ENCODE data around the gene CYBC1. TPM values are rescaled to one million over a fixed set of nuclear protein-coding genes. Genes with fewer than 3 reads are reported as not detected.
A peak's percentile ranks its signal among the peaks of the same experiment; 100 is the strongest.

Gene CYBC1
- total and polyA plus RNA-seq, 2 of the 8 experiments (the other 6 are each of a cell fraction or from before 2014, with no cell fraction given): 74.6 to 81.4 TPM

DNA sequence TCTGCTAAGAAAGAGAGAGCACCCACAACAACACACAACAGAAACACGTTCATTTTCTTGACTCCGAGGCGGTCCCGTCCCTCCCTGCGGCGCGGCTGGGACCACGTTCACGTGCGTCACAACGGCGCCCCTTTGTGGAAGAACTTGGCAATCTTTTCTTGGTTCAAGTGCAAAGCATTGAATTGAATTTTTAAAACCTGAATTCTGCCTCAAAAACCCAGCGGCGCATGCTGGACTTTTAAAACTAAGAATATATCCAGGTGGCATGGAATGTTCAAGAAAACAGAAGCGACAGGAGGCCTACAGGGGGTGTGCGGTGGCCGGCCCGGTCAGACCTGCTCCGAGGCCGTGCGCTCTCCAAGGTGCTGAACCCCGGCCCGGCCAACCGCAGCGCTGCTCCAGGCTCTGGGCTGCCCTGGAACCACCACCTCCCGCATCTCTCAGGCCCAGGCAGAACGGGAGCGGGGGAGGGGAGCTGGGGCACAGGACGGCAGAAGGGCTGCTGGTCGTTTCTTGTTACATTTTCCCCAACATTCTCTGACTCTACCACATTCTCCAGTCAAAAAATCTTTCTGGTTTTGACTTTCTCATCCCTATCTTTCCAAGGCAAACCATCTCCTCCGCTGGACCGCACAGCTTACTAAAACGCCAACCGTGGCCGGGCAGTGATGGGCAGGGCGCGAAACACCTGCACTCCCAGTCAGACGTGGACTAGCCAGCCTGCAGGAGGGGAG lies 35.8 kb downstream of the CYBC1 start (continued):
- TF ChIP-seq ASH2L (IDR thresholded peaks at IDR 0.05; ENCODE audit: low read length): peak; percentile 25
- TF ChIP-seq PHF8 (conservative IDR thresholded peaks at IDR 0.05; ENCODE audit: low read depth, low read length): no peak
- TF ChIP-seq, protein P1, sequence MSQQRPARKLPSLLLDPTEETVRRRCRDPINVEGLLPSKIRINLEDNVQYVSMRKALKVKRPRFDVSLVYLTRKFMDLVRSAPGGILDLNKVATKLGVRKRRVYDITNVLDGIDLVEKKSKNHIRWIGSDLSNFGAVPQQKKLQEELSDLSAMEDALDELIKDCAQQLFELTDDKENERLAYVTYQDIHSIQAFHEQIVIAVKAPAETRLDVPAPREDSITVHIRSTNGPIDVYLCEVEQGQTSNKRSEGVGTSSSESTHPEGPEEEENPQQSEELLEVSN (IDR thresholded peaks at IDR 0.05): no peak
- TF ChIP-seq TAF7 (optimal IDR thresholded peaks at IDR 0.05; ENCODE audit: borderline replicate concordance, low read depth, low read length): peak; percentile 35
- 0 out of 2 replicates have a peak, but pooled peaks have one; percentile 24 for TF ChIP-seq SP1 (IDR thresholded peaks at IDR 0.05; ENCODE audit: low read depth, low read length)
- 0 out of 2 replicates have a peak, but pooled peaks have one; percentile 23 for TF ChIP-seq SRF (IDR thresholded peaks at IDR 0.05; ENCODE audit: low read depth, low read length)
- TF ChIP-seq, protein P2, sequence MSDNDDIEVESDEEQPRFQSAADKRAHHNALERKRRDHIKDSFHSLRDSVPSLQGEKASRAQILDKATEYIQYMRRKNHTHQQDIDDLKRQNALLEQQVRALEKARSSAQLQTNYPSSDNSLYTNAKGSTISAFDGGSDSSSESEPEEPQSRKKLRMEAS (IDR thresholded peaks at IDR 0.05): peak; percentile 36; the same call in 1 of the 2 replicates
- no peak for TF ChIP-seq CHD1 (IDR thresholded peaks at IDR 0.05; ENCODE audit: low read depth, low read length)
- no peak for TF ChIP-seq KDM4A (IDR thresholded peaks at IDR 0.05; ENCODE audit: low read depth, low read length, severe bottlenecking)
- no peak for TF ChIP-seq CEBPB (IDR thresholded peaks at IDR 0.05; ENCODE audit: low read depth, low read length)

Measured in H1 (cell line).